Left renal cortex interstitium (tissue), 4 donors: ENCODE measurements around the gene SLC41A3. TPM values are rescaled to one million over a fixed set of nuclear protein-coding genes. Genes with fewer than 3 reads are reported as not detected.

Experiments used
- DNase-seq, 4 donors: peaks; one replicate each; pipeline ENCODE4 v3.0.0-alpha.2; 2013; ENCODE audit warnings: low read depth in 4 of 4, low spot score in 2 of 4, missing footprints in 1 of 4
- polyA plus RNA-seq, 4 donors: library from polyadenylated mRNA; unstranded; fragments of 120-200 nt; gene quantifications; one replicate each; pipeline ENCODE4 v1.2.1, GENCODE V29; 2013; ENCODE audit not compliant: insufficient read length in 4 of 4

SLC41A3 gene
- 10 to 100 TPM; 64.6 to 95.5 (median 79.9) TPM for polyA plus RNA-seq

GRCh38 chr3:126083913-126084767, at the start of gene SLC41A3:
Gene SLC41A3 (minus strand): TSS chr3:126084124. CDS start chr3:126068219, 15,905 bp downstream.
- DNase-seq, result peak in 3 of 4 donors; percentile 53 to 77 (median 68)

DNA sequence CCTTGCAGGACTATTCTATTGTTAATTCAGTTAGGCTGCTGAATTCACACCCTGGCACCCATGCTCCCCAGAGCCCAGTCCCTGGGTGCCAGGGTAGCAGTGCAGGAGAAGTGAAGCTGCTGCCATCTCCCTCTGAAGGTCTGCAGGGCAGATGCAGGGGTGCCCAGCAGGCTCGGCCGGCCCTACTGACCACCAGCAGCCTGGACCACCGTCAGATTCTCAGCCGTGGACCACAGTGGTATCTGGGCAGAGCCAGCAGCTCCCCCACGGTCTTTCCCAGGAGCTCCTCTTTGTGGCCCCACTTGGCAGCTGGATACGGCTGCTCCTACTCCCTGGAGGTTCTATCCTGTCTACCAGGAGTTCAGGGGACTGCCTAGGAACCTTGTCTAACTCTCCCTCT, 49.7 kb upstream of the SLC41A3 start:
- no peak for DNase-seq

GRCh38 chr3:126132751-126133511, 49.0 kb upstream of the SLC41A3 start:
- DNase-seq, result peak in 1 of 4 donors; percentile 23

- DNase-seq, result no peak
Observed at GRCh38 chr3:126131881-126132750, 48.2 kb upstream of the SLC41A3 start.

DNA sequence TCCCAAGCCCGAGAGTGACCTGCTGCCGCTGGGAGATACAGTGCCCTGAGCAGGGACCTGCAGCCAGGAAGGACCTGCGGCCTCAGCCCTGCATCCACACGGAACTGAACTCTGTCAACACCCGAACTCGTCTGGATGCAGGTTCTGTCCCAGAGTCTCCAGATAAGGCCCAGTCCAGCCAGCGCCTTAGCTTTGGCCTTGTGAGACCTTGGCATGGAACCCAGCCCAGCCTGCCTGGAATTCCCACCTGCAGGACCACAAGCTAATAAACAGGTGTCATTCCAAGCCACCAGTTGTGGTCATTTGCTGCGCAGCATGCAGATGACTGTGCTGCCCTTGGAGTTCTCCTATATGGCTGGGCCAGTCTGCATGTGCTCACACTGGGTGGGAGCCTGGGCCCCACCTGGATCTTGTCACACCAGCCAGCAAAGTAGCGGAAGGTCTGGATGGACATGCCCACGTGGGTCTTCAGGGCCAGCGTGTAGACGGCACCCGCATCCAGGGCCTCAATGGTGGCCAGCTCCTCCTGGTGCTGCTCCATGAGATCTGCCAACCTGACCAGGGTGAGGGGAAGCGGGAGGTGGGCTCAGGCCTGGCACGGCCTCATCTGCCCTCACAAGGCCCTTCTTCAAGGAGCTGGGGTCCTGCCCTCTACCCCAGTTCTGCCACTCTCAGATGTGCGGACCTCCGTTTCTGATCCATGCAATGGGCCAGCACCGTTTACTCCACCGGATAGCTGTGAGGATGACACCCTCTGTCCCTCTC, 47.2 kb upstream of the SLC41A3 start:
- DNase-seq, result no peak

DNA sequence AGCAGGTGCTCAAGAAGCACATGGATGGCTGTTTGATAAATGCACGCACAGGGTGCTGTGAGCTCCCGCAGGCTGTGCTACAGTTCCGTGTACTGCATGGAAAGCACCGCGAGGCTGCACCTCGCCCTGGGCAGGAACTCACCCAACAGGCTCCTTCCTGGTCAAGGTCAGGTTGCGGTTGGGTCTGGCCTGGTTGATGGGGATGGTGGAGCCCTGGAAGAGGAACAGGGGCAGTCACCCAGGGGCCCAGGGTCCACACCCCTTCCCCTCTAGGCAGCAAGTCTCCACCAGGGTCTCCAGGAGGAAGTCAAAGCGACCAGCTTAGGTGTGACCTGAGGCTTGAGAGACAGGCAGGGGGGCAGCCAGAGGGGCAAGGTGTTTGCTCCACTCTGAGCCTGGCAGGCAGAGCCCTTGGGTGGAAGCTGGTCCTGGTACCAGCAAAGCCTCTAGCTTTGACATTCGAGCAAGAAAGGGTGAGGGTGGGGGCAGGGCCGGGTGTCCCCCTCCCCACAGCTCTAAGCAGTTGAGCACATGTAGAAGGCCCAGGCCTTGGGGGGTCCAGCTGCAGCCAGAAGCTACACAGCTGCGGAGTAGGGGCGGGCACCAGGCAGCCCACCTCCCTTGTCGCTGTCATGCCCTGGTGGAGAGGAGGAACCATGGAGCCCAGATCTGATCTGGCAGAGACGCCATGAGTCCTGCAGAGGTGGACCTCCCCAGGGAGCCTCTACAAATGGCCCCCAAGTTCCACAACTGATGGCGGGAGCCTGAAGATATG, 46.3 kb upstream of the SLC41A3 start:
- no peak for DNase-seq

- DNase-seq, result no peak
Observed at GRCh38 chr3:126129398-126129891, 45.5 kb upstream of the SLC41A3 start.

DNA sequence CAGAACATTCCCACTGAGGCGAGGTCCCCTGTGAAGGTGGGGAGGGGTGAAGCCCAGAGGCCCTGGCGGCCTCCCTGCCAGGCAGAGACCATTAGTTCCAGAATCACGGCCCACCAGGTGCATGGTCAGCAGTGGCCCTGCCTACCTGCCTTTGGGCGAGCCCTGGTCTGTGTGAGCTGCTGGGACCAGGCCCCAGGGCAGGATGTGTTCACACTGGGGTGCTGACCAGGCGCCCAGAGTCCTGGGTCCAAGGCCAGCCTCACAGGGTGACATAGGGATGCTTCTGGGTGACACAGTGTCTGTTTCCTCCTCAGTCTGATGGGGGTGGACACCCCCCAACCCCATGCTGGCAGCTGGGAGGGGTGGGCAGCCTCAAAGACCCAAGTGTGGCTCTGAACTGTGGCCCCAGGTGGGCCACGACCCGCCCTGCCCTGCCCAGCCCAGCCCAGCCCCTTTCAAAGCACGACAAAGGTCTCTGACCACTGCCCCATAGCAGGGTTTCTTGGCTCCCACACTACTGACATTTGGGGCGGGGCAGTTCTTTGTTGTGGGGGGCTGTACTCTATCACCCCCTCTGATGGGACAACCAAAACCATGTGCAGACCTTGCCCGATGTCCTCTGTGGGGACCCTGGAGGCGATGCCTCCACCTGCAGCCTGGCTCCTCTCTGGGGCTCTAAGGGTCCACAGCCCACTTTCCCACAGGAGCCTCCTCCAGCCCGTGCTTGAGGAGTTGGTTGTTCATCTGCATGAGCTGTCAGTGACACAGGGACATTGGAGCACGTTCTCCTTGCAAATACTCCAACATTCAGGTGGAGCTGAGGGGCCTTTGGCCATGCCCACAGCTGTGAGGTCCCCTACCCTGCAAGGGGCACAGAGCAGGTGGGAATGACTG, 44.8 kb upstream of the SLC41A3 start:
- DNase-seq, result no peak

- no peak for DNase-seq
Observed at GRCh38 chr3:126127904-126128303, 44.0 kb upstream of the SLC41A3 start.

DNA sequence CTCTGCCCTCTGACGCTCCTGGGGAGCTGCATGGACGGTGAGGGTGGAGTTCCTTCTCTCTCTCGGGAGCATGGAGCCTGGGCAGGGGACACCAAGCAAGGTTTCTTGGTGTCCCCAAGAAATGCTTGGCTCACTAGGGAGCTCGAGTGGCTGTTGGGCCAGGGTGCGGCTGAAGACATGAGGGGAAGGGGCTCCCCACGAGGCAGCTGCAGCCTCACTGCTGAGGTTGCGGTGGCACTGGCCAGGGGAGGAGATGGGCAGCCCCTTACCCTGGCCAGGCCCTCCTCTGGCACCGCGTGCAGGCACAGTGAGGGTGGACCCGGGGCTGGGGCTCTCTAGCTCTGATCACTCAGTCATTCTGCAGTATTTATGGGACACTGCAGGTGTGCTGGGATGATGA, 43.5 kb upstream of the SLC41A3 start:
- no peak for DNase-seq

GRCh38 chr3:126126811-126127431, 43.0 kb upstream of the SLC41A3 start:
- DNase-seq, result no peak

- DNase-seq, result no peak
Observed at GRCh38 chr3:126126286-126126685, 42.4 kb upstream of the SLC41A3 start.

DNA sequence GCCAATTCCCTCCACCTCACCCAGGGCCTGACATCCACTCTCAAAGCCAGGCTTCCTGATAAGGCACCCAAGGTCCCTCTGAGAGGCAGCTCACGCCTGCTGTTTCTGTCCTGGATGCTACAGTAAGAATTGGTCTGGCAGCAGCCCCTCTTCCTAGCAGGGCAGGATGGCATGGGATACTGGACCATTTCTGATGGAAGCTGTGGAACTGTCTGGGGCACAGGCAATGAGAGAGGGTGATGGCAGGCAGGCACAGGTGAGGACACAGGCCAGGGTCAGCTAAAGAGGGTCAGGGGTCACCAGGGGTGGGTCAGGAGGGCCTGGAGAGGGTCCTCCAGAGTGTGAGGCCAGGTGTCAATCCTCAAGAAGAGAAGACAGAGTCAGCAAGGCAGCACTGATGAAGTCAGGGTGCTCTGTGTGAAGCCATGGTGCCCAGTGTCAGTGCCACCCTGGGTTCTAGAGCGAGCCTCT, 41.9 kb upstream of the SLC41A3 start:
- no peak for DNase-seq

- no peak for DNase-seq
Observed at GRCh38 chr3:126125341-126125740, 41.4 kb upstream of the SLC41A3 start.

DNA sequence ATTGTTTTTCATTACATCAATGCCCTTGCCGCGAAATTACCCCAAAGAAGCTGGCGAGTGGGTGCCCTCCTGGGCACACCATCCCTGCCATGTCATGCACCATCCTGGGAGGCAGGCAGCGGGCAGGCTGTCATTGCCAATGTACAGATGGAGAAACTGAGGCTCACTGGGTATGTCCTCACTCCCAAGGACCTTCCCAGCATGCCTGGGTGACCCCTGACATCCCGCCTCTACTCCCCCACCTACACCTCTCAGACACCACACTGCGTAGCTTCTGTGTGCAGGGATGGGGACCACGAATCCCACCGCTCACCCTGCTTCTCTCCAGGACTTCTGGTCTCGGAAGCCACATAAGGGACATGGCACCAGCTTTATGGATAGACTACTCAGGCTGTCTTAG, 41.0 kb upstream of the SLC41A3 start:
- no peak for DNase-seq

DNA sequence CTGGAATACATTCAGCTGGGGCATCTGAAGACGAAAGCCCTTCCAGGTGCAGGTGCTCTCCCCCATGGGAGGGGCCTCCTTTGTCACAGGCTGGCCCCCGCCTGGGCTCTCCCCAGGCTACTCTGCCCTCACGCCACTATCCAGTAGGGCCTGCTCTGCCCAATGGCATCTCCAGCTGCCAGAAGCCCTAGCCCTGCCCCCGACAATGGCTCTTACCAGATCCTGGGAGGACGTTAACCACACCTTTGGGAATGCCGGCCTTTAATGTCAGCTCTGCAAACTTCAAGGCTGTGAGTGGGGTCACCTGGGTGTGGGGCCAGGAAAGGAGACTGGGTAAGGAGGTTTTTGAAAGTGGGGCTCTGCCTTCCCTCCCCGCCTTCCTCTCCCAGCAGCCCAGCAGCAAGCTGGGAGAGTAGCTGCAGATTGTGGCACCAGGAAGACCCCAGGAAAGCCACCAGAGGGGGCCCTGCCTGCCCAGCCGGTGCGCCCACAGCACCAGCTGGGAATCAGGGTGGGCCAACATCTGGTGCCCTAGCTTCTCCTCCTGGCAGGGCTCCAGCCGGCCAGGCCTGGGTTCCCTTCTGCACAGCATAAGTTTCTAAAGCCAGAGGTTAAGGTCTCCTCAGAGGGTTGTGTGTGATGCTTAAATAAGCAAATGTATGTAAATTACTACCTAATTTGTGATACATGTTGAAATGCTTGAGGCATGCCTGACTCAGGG, 40.4 kb upstream of the SLC41A3 start:
- no peak for DNase-seq

- DNase-seq, result no peak
Observed at GRCh38 chr3:126121632-126122031, 37.7 kb upstream of the SLC41A3 start.
